HG03565 (cell line): Measurements from ENCODE around the gene TOGARAM2.
"Not testable (repeated sequence)": the region's sequence is repeated elsewhere in the genome, so short reads cannot be mapped to it uniquely, and the experiment has no call there.

Experiments
- ATAC-seq: cut with Tn5 transposase; IDR thresholded peaks from one replicate; pipeline ENCODE4 v1.9.1; 2021; ENCODE audit warnings: mild to moderate bottlenecking, moderate library complexity; ENCODE audit not compliant: unreplicated experiment

TOGARAM2 gene

DNA sequence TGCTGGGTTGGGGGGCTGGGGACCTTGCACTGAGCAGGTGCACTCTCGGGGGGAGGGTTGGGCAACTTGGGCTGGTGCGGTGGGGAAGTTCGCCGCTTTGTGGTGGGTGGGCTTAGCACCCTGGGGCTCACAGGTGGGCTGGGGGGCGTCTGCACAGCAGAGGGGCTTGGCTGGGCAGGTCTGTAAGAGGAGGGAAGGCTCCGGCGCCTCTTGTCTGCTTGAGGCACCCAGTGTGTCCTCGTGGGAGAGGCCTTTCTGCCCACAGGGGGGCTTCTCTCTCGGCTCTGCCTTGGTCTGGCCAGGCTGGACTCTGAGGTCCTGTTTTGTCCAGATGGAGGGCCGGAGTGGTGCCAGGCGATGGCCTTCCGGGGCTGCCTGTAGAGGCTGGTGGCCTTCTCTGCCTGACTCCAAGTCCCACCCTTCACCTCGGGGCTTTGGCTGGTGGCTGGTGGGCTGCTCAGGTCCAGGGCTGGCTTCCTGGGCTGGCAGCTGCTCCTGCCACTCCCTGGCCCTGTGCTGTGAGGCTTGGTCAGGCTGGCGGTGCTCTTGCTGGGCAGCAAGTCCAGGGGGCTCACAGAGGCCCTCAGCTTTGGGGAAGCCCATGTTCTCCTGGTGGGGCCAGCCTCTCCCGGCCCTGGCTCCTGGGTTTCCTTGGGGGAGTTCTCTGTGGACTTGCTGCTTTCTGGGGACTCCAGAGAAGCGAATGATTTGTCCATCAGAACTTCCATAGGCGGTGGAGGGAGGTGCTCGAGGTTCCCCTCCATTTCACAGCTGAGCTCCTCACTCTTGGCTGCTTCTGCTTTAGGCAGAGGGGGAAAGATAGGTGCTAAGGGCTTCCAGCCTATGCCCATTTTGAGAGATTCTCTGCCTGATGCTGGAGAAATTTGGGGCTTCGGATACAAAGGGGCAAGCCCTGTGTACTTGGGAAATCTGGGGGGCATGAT lies 90.2 kb downstream of the TOGARAM2 start:
- ATAC-seq, result no peak

DNA sequence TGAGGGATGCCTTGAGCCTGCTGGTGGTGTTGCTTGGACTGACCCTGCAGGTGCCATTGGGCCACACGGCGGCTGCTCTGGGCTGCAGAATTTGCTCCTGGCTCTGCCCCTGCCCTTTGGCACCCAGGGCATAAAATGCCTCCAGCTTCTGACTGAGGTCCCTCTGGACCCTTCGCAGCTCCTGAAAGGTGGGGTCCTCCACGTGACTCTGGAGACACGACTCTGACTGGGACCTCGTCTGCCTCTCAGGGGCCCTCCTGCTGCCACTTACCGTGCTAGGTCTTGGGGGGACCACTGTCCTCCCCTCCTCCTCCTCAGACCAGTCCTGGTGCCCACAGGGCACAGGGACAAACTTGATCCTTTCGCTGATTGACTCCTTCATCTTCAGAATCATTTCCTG lies 91.2 kb downstream of the TOGARAM2 start:
- ATAC-seq, result no peak

DNA sequence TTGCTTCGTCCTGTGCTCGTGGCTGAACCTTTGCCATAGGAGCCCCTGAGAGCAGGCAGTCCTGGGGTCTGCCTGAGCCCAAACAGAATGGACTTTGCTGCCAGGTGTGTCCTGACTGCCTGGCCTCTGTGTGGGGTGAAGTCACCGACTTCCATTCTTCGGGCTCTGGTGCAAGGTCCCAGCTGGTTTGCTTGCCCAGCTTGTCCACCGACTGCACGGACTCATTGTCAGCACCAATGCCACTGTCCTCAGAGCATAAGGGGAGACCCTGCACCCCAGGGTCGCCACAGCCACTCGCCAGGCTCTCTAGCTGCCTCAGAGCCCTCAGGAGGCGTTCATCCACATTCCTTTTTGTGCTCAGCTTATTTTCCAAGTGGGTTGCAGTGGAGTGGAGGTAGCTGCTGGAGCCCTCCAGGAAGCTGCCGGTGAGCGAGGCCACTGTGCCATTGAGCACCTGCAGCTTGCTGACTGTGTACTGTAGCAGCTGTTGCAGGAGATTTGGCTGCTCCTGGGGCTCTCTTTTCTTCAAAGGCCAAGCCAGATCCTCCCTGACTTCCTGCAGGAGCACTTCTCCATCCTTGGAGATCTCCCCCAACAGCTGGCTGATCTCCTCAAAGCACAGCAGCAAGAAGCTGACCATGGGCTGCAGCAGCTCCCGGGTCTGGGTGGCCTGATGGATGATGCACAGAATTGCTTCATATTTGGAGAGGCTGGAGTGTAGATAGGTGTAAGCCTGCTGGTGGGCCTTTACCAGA lies 92.0 kb downstream of the TOGARAM2 start:
- no peak for ATAC-seq

DNA sequence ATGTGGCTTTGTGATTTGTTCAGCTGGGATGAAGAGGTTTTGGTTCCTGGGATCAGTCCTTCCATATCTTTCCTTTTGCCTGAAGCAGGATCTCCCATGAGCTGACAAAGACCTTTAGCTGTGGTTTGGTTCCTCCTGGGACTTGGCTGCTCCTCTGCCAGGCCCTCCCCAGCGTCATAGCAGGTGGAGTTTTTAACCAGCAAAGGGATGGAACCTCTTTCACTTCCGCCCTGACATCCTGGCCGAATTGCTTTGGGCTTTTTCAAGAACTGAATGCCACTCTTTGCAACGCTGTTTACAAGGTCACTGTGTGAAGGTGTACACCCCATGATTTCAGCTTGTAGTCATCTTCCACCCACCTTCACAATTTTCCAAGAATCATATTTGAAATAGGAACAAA lies 92.8 kb downstream of the TOGARAM2 start:
- no peak for ATAC-seq

DNA sequence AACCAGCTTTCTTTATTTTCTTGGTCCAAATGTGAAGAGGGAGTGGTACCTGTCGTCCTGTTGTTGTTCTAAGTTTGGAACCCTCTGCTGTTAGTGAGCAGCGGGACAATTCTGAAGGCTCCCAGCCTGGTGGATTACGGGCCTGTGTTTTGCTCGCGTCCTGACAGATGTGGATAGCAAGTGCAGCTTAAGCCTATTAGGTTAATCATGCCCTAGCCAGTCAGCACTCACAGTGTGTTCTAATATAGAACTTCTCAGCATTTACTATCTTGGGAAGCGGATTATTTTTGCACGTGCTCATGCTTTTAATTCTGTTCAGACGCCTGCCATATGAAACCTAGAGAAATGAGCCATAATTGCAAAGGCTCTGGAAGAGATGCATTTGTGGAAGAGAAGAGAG lies 93.3 kb downstream of the TOGARAM2 start, which contains the start of gene PCARE:
Gene PCARE, minus strand, starts transcription at position 113 of the 400 bp plus-strand sequence. CDS start 262 bp downstream, outside the sequence.
- no peak for ATAC-seq

DNA sequence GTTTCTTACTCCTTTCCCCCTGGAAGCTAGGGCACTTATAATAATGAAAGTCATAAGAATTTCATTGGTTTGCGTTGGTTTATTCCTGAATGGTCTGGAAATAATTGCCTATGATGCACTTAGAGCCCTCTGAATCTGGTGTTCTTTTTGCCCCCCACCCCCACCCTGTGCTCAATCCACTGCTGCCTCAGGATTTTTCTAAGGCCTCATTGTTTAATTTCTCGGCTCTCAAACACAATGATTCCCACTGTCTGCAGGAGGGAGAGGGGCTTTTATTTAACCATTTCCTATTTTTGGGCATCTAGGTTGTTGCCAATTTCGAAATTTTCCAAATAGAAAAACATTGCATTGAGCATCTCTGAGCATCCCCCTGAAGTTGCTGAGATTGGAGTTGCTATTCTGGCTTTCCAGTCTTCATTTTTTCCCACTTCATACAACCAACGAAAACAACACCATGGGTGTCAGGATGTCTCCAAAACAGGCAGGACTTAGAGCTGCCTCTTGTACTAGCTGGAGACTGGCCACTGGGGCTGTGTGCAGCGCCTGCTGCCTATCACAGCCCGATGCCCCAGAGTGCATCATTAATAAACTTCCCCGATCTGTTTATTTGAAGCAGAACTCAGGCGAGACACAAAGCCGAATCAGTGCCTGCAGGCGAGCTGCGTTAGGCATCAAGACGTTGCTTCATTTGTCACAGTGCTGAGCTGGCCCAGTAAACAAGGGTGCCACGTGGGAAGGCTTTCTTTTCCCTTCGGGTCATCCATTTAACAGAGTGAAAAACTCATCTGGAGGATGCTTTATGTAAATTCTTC lies 95.0 kb downstream of the TOGARAM2 start:
- no peak for ATAC-seq

DNA sequence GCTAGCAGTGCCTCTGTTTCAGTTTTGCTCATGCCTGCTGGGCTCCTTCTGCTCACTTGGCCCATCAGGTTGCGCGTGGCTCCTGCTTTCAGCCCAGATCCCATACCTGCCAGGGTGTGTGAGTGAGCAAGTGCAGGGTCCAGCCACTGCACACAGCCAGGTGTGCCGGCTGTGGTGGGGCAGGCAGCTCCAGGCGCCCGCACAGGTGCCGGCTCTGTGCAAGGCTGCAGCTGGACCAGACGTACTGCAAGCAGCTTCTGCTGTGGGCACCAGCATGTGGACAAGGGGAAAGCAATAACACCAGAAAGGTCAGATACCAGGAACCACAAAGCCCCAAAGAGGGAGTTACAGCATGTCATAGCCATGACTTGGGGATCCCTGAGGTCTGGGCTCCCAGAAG lies 98.8 kb downstream of the TOGARAM2 start:
- ATAC-seq, result no peak

DNA sequence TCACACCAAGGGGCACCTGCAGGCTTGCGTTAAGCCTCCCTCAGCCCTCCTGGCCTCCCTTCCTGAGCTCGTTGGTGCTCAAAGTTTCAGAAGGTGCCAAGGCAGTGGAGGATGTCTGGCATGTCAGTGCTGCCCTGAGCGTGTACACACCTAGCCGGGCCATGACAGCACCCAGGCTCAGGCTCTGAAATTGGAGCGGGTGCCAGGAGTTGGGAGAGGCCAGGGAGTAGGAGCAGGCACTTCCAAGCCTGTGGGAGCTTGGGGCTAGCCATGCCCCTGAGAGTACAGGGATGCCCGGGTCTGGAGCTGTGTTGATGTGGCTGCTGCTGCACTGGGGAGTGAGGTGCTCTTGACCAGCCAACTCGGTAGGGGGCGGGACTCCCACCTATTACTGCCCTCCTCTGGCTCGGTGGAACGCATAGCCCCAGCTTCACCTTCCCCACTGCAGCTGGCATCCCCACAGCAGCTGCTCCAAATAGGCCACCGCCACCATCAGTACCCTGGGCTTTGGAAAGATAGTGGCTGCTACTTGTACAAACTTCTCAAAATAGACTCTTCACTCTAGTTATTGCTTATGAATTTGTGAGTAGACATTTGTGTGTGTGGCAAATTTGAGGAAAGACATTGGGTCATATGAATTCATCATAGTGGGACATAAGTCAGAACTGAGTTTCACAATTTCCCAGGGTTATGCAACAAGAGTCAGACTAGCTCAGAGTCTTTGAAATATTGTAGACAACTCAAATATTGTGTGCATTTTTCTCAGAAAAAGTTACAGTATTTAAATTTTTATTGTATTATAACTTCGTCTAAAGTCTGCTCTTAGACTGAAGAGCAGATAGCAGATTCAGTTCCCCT lies 100.0 kb downstream of the TOGARAM2 start:
- no peak for ATAC-seq

DNA sequence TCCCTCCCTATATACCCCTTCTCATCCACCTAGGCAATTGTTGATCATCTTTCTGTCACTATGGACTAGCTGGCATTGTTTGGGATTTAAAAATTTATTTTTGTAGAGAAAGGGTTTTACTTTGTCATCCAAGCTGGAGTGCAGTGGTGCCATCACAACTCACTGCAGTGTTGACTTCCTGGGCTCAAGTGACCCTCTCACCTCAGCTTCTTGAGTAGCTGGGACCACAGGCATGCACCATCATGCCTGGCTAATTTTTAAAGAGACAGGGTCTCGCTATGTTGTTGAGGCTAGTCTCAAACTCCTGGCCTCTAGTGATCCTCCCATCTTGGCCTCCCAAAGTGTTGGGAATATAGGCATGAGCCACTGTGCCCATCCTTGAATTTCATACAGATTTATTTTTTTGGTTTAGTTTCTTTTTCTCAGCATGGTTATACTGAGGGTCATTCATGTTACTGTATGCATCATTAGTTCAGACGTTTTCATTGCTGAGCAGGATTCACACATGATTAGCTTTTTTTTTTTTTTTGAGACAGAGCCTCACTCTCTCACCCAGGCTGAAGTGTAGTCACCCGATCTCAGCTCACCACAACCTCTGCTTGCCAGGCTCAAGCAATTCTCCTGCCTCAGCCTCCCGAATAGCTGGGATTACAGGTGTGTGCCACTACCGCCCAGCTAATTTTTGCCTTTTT lies 101.9 kb downstream of the TOGARAM2 start:
- peak; percentile 38 for ATAC-seq

DNA sequence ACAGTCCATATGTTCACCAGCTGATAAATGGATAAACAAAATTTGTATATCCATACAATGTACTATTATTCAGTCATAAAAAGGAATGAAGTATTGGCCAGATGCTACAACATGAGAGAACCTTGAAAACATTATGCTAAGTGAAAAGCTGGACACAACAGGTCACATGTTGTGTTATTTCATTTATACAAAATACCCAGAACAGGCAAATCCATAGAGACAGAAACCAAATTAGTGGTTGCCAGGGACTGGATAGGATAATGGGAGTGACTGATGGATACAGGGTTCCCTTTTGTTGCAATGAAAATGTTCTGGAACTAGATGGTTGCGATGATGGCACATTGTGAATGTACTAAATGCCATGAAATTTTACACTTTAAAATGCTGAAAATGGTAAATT lies 103.5 kb downstream of the TOGARAM2 start:
- ATAC-seq, result no peak

DNA sequence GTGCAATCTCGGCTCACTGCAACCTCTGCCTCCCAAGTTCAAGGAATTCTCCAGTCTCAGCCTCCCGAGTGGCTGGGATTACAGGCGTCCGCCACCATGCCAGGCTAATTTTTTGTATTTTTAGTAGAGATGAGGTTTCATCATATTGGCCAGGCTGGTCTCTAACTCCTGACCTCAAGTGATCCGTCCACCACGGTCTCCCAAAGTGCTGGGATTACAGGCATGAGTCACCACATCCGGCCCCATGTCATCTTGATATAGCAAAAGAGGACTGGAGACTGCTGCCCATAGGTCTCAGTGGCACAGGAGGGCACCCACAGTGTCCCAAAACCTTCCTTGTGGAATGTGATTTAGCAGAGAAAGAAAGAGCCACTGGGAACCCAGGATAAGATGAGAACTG lies 109.2 kb downstream of the TOGARAM2 start:
- ATAC-seq, result not testable (repeated sequence)

DNA sequence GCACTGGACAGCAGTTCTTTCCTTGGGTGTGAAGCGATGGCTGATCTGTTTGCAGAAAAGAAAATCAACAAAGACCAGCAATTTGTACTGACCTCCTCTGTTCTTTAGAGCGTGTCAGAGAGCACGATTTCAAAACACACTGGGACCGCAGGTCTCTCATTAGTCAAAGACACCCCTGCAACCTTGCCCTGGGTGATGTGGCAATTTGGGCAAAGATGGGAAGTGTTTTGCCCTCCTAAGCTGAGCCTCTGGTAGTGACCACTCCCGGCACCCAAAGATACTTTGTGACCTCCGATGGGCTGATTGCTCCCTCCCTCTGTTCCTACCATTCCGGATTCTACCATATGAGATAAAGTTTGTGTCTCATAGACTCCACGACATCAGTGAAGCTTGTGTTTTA lies 115.9 kb downstream of the TOGARAM2 start:
- no peak for ATAC-seq

DNA sequence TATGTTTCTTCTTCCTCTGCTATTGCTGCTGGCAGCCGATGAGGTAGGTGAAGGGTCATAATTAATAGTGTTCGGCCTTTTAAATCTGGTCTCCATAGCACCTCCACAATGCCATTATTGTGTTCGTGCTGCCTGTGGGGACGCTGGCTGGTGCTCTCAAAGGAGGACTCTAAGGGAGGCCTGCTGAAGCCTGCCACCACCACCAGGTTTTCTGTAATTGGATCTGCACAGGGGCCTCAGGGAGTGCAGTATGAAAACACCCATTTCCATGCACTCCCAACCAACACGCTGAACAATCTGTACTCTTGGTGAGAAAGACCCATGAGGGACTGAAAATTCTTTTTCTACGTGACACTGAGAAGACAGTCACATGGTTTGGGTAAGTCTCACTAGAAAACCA lies 116.5 kb downstream of the TOGARAM2 start:
- ATAC-seq, result no peak

DNA sequence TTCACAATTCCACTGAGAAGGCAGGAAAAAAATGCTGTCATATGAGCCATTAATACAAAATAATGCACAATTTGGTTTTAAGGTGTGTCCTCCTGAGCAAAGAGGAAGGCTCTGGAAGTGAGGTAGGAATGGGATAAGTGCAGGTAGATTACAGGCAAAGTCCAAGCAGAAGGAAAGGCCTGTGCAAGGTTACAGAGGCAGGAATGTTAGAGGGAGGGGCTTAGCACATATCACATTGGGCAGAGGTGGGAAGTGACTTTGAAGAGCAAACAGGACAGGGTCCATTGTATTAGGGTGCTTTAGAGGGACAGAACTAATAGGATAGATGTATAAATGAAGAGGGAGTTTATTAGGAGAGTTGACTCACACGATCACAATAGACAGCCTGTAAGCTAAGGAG lies 119.5 kb downstream of the TOGARAM2 start:
- ATAC-seq, result no peak
